ENCODE data around the gene NUDT4.
"Not testable (repeated sequence)": the region's sequence is repeated elsewhere in the genome, so short reads cannot be mapped to it uniquely, and the experiment has no call there.

The NUDT4 gene

GRCh38 chr12:93393425-93393824 lies 15.7 kb downstream of the NUDT4 start:
- TF ChIP-seq CTCF (conservative IDR thresholded peaks at IDR 0.05; ENCODE audit: low read depth) = no peak
- ChIA-PET CTCF (no interaction called here), POLR2A (ENCODE audit: low non-redundant PET) (no interaction called here)
- DNase-seq (ENCODE audit: low spot score) = no peak
- H3K27ac ChIP-seq = no peak overlapping the region

DNA sequence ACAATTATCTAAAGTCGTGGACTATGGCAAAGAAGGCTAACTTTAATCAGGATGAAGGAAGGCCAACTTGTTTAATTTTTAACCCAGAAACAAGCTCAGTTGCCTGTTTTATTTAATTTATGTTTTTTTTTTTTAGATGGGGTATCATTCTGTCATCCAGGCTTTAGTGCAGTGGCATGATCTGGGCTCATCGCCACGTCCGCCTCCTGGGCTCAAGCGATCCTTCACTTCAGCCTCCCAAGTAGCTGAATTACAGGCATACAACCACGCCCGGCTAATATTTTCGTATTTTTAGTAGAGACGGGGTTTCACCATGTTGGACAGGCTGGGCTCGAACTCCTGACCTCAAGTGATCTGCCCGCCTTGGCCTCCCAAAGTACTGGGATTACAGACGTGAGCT lies 19.7 kb downstream of the NUDT4 start:
- ChIA-PET CTCF (interaction anchor here (0.6 to 2.4 kb wide), 8 partner anchors 11 to 601 kb away, joined by 3 to 18 read pairs (median 4); no protein-coding TSS in a partner anchor), POLR2A (ENCODE audit: low non-redundant PET) (no interaction called here)
- no peak for DNase-seq (ENCODE audit: low spot score)
- no peak overlapping the region for H3K27ac ChIP-seq
- no peak for TF ChIP-seq CTCF (conservative IDR thresholded peaks at IDR 0.05; ENCODE audit: low read depth)

GRCh38 chr12:93399183-93399863 lies 21.6 kb downstream of the NUDT4 start:
- DNase-seq (ENCODE audit: low spot score); CTCF ChIA-PET; H3K27ac ChIP-seq; POLR2A ChIA-PET (ENCODE audit: low non-redundant PET): not testable (repeated sequence)

DNA sequence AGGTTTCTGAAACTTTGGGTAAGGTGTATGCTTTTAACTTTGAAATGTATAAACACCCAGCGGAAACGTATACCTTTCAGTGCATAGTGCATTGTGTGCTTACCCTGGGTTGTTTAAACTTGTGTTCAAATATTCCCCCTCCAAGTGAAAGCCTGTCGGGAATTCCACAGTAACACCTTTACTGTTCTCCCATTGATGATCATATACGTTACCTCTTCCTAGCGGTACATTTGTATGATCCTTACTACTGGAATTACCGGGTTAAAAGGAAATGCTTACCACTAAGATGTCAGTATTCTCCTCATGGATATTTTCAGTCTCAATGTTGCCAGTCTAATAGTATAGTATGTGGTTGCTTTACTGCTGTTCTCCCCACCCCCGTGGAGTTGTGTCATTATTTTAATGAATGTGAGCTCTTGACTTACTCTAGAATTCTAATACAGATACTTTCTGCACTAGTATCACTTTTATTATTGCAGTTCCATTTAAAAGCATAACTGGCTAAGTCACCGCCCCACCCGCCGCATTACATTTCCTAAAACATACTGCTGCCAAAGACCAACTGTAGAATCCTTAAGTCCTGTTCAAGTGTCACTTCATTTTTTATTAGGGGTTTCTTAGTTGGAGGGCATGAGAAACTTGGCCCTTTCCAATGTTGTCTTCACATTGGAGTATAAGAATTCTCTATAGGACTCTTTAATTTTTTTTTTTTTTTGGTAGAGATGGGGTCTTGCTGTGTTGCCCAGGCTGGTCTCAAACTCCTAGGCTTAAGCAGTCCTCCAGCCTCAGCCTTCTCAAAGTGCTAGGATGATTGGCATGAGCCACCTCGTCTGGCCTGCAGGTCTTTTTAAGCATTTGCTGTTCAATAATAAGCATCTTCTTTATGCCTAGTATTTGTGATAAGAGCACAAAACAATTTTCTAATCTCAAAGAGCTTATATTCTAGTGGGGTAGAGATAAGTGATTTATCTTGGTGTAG lies 24.9 kb downstream of the NUDT4 start:
- TF ChIP-seq CTCF (conservative IDR thresholded peaks at IDR 0.05; ENCODE audit: low read depth) = no peak
- ChIA-PET CTCF (no interaction called here), POLR2A (ENCODE audit: low non-redundant PET) (no interaction called here)
- H3K27ac ChIP-seq = no peak overlapping the region
- DNase-seq (ENCODE audit: low spot score) = no peak

DNA sequence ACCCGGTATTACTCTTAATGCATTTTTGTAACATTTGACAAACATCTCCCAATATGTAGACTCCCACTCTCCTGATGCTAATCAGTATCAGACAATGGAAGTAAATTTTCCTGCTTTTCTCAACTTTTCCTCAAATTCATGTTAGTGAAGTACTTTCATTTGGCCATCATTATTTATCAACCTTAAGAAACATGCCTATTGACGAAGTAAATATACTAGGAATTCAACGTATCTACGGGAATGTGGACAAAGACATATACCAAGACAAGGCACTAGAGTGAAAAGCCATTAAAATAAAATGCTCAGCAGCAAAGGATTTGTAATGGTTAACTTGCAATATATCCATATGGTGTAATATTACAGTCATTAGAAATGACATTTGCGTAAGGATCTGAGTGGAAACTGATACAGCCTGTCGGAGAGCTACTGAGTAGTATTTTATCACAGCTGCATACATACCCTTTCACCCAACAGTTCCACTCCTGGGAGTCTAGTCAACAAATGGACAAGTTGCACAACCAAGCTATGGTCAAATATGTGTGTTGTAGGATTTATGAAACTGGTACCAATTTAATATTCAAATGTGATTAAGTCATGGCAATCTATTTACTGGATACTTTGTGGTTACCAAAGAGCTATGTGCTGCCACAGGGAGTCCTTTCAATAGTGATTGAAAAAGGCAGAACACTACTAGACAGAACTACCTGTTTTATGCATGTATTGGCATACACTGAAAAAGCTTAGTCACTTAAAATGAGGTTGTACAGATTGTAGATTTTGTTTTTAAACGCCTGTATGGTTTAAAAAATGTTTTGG lies 26.5 kb downstream of the NUDT4 start:
- POLR2A ChIA-PET (ENCODE audit: low non-redundant PET) = no interaction called here
- H3K27ac ChIP-seq = no peak overlapping the region
- no peak for TF ChIP-seq CTCF (conservative IDR thresholded peaks at IDR 0.05; ENCODE audit: low read depth)
- CTCF ChIA-PET = interaction anchor here (0.6 to 0.9 kb wide), 2 partner anchors 416 to 493 kb away, joined by 4 read pairs; no protein-coding TSS in a partner anchor
- DNase-seq (ENCODE audit: low spot score) = no peak

- no peak for DNase-seq (ENCODE audit: low spot score)
- H3K27ac ChIP-seq = no peak overlapping the region
- no peak for TF ChIP-seq CTCF (conservative IDR thresholded peaks at IDR 0.05; ENCODE audit: low read depth)
- ChIA-PET CTCF (interaction anchor here (0.7 kb wide), 1 partner anchor 603 kb away, joined by 3 read pairs; no protein-coding TSS in a partner anchor), POLR2A (ENCODE audit: low non-redundant PET) (no interaction called here)
These were observed 27.5 kb downstream of the NUDT4 start for GRCh38 chr12:93404961-93405849.
